ENCODE results near the gene IL34. TPM values are rescaled to one million over a fixed set of nuclear protein-coding genes. Genes with fewer than 3 reads are reported as not detected.

The IL34 gene
- total RNA-seq, 4 donors from 2014 or later: 96.9 to 158 (median 129) TPM

DNA sequence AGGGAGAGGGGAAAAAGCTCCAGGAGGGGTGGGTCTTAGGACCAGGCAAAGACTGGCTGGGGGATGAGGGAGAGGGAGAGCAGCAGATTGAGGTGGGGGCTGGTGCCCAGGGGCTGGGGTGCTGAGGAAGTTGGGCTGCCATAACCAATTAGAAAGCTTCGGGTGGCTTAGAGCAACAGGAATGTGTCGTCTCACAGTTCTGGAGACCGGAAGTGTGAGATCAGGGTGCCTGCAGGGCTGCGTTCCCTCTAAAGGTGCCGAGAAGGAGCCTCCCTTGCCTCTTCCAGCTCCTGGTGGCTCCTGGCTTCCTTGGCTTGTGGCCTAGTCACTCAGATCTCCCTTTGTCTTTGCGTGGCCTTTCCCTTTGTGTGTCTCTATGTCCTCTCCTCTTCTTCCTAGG lies 2.2 kb downstream of the IL34 start:
- no peak for DNase-seq (ENCODE audit: low spot score in 2 of 2)
- intact Hi-C loops (cut with DNase I; ENCODE audit: low total_unique reads): no loop called here
- WGBS, 2 donors: 69 to 86% methylated on average over 6 of the region's 6 CpGs
- no peak overlapping the region for H3K4me3 ChIP-seq (ENCODE audit: low read depth, poor library complexity, severe bottlenecking)
- no peak for TF ChIP-seq POLR2A (IDR thresholded peaks at IDR 0.05)
- no peak for TF ChIP-seq CTCF (IDR thresholded peaks at IDR 0.05)

DNA sequence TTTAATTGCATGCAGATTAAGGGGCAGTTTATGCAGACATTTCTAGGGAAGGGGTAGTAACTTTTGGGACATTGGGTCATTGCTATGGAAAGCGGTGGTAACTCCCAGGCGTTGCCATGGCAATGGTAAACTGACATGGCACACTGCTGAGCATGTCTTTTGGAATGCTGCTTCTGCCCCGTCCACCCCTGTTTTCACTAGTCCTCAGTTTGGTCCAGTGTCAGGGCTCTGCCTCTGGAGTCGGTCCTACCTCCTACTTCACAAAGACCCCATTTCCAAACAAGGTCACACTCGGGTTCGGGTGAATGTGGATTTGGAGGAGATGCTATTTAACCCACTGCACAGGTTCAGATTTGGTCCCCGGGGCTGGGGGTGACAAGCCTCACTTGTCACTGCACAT lies 2.9 kb downstream of the IL34 start:
- TF ChIP-seq POLR2A (IDR thresholded peaks at IDR 0.05) (no peak), CTCF (IDR thresholded peaks at IDR 0.05) (no peak)
- DNase-seq (ENCODE audit: low spot score in 2 of 2): no peak
- H3K4me3 ChIP-seq (ENCODE audit: low read depth, poor library complexity, severe bottlenecking): no peak overlapping the region
- WGBS, 2 donors: 82% methylated on average over 7 of the region's 7 CpGs
- intact Hi-C loops (cut with DNase I; ENCODE audit: low total_unique reads): no loop called here

GRCh38 chr16:70650216-70650615 lies 3.9 kb downstream of the IL34 start:
- no peak for DNase-seq (ENCODE audit: low spot score in 2 of 2)
- intact Hi-C loops (cut with DNase I; ENCODE audit: low total_unique reads): loop anchor here (5.0 kb wide), 1 partner anchor 113 kb away; no protein-coding TSS in a partner anchor
- no peak for TF ChIP-seq CTCF (IDR thresholded peaks at IDR 0.05)
- no peak for TF ChIP-seq POLR2A (IDR thresholded peaks at IDR 0.05)
- 73 to 82% methylated on average over 4 of the region's 4 CpGs for WGBS, 2 donors
- no peak overlapping the region for H3K4me3 ChIP-seq (ENCODE audit: low read depth, poor library complexity, severe bottlenecking)

- TF ChIP-seq CTCF (IDR thresholded peaks at IDR 0.05): no peak
- TF ChIP-seq POLR2A (IDR thresholded peaks at IDR 0.05): no peak
- no peak overlapping the region for H3K4me3 ChIP-seq (ENCODE audit: low read depth, poor library complexity, severe bottlenecking)
- DNase-seq (ENCODE audit: low spot score in 2 of 2): no peak
- intact Hi-C loops (cut with DNase I; ENCODE audit: low total_unique reads): loop anchor here (5.0 kb wide), 1 partner anchor 114 kb away; no protein-coding TSS in a partner anchor
- 88 to 93% methylated on average over 3 of the region's 3 CpGs for WGBS, 2 donors
These were observed 5.2 kb downstream of the IL34 start for GRCh38 chr16:70651524-70651923.

- 84 to 89% methylated on average over 2 of the region's 2 CpGs for WGBS, 2 donors
- no peak for TF ChIP-seq CTCF (IDR thresholded peaks at IDR 0.05)
- TF ChIP-seq POLR2A (IDR thresholded peaks at IDR 0.05): no peak
- no peak overlapping the region for H3K4me3 ChIP-seq (ENCODE audit: low read depth, poor library complexity, severe bottlenecking)
- intact Hi-C loops (cut with DNase I; ENCODE audit: low total_unique reads): loop anchor here (5.0 kb wide), 1 partner anchor 115 kb away; no protein-coding TSS in a partner anchor
- no peak for DNase-seq (ENCODE audit: low spot score in 2 of 2)
These were observed 6.0 kb downstream of the IL34 start for GRCh38 chr16:70652322-70652721.

- intact Hi-C loops (cut with DNase I; ENCODE audit: low total_unique reads): loop anchor here (5.0 kb wide), 1 partner anchor 116 kb away; no protein-coding TSS in a partner anchor
- WGBS, 2 donors: 87 to 94% methylated on average over 4 of the region's 4 CpGs
- no peak for TF ChIP-seq CTCF (IDR thresholded peaks at IDR 0.05)
- TF ChIP-seq POLR2A (IDR thresholded peaks at IDR 0.05): no peak
- DNase-seq (ENCODE audit: low spot score in 2 of 2): no peak
- H3K4me3 ChIP-seq (ENCODE audit: low read depth, poor library complexity, severe bottlenecking): no peak overlapping the region
These were observed 7.0 kb downstream of the IL34 start for GRCh38 chr16:70653406-70653805.
